C4-2B (cell line): ENCODE results near the gene NEIL1.
"Not testable (repeated sequence)": the region's sequence is repeated elsewhere in the genome, so short reads cannot be mapped to it uniquely, and the experiment has no call there.

Experiments used
- H3K27ac ChIP-seq: fragments of 450-650 bp; 2 replicates; pipeline ENCODE4 v1.5.1; 2017
- CTCF ChIP-seq: fragments of 450-650 bp; conservative IDR thresholded peaks from 2 replicates; pipeline ENCODE4 v1.5.1; 2017; ENCODE audit warnings: mild to moderate bottlenecking
- ZFX ChIP-seq: fragments of 450-650 bp; IDR thresholded peaks from 2 replicates; pipeline ENCODE4 v1.6.1; 2017

Gene NEIL1

GRCh38 chr15:75368689-75369239 is 21.9 kb downstream of the NEIL1 start:
- TF ChIP-seq CTCF, result no peak
- TF ChIP-seq ZFX, result no peak
- peak overlapping the region; percentile 93 for H3K27ac ChIP-seq

GRCh38 chr15:75369897-75370581 is 23.2 kb downstream of the NEIL1 start:
- no peak for TF ChIP-seq CTCF
- TF ChIP-seq ZFX, result no peak
- H3K27ac ChIP-seq, result 0 out of 2 replicates have a peak overlapping the region, but pooled peaks have one; percentile 6

DNA sequence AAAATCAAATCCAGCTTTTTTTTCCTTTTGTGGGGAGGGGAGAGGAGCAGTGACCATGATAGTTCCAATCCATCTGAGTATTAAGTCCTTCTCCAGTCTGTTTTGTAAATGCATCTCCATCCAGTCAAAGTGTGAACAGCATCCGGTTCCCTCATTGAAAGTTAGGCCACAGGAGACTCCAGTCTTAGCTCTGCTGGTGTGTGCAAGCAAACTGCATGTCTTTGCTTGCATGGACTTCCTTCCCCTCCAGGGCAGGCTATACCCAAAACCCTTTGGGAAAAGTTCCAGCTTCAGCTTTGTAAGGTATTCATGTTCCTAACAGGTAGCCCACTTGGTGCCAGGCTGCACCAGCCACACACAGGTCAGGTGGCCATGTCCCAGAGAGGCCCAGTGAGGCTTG is 24.6 kb downstream of the NEIL1 start:
- no peak overlapping the region for H3K27ac ChIP-seq
- TF ChIP-seq ZFX (no peak), CTCF (no peak)

GRCh38 chr15:75371901-75372688 is 25.3 kb downstream of the NEIL1 start:
- TF ChIP-seq CTCF, result no peak
- TF ChIP-seq ZFX, result no peak
- H3K27ac ChIP-seq, result no peak overlapping the region

DNA sequence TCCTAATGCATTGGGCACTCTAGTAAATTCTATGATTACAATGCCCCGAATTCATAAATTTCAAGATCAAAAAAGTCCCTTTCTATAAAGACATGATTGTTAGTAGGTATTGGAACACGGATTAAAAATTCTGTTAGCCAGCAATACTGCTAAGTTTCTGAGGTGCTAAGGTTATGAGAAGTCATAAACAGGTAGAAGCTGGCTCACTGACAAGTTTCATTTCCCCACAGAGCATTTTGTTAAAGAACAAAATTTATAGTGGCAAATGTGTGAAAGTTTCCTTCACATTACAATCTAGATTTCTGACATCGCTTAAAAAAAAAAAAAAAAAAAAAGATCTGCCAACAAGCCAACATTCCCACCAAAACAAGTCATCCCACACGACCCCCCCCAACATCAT is 33.9 kb downstream of the NEIL1 start:
- H3K27ac ChIP-seq, result no peak overlapping the region
- TF ChIP-seq ZFX, result no peak
- TF ChIP-seq CTCF, result no peak

- H3K27ac ChIP-seq, result not testable (repeated sequence)
Observed at GRCh38 chr15:75383986-75384385, 37.1 kb downstream of the NEIL1 start.

DNA sequence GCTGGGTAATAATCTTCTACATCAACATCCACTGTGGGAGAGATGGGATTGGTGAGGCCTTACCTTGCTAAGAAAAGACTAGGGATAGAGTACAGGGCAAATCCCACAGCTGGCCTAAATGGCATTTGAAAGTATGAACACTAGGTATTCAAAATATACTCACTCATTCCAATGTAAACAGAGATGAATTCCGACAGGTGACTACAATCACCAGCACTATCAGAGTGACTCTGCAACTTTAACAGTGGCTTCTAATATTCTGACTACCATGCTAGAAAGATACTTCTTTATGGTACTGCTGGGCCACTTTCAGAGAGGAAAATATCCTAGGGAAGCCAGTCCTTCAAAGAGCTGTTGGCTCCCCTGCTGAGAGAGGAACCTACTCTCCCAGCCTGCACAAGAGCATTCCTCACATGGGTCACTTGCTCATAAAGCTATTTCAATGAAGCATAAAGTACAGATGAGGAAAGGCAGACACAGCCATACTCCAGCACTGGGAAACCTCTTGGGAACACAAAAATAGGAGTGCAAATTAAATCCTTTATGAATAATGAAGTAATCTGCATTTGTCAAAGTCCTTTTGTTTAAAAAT is 43.0 kb downstream of the NEIL1 start:
- H3K27ac ChIP-seq, result no peak overlapping the region
- TF ChIP-seq CTCF (no peak), ZFX (no peak)
